Muscle layer of duodenum (tissue), 2 donors: Measurements from ENCODE around the gene PCDHB7.
A peak's percentile ranks its signal among the peaks of the same experiment; 100 is the strongest.
"Not testable (repeated sequence)": the region's sequence is repeated elsewhere in the genome, so short reads cannot be mapped to it uniquely, and the experiment has no call there.

Experiments used
- H3K27ac ChIP-seq: one replicate; pipeline ENCODE4 v1.7.0; 2013; ENCODE audit warnings: mild to moderate bottlenecking, low read length
- H3K27me3 ChIP-seq: one replicate; pipeline ENCODE4 v1.7.0; 2013; ENCODE audit warnings: low read depth, mild to moderate bottlenecking, control low read depth, low read length
- H3K36me3 ChIP-seq, 2 donors: one replicate each; pipeline ENCODE4 v1.7.0; 2013; ENCODE audit warnings: low read length in 2 of 2, control low read depth in 1 of 2, mild to moderate bottlenecking in 1 of 2; ENCODE audit not compliant: insufficient read depth in 2 of 2, control insufficient read depth in 1 of 2
- H3K4me1 ChIP-seq, 2 donors: one replicate each; pipeline ENCODE4 v1.7.0; 2013; ENCODE audit warnings: low read length in 2 of 2, mild to moderate bottlenecking in 2 of 2, control low read depth in 1 of 2, moderate library complexity in 1 of 2; ENCODE audit not compliant: insufficient read depth in 2 of 2, control insufficient read depth in 1 of 2
- H3K4me3 ChIP-seq, 2 donors: one replicate each; pipeline ENCODE4 v1.7.0; 2013; ENCODE audit warnings: low read length in 2 of 2, low read depth in 1 of 2, mild to moderate bottlenecking in 1 of 2
- H3K9me3 ChIP-seq, 2 donors: one replicate each; pipeline ENCODE4 v1.7.0; 2013; ENCODE audit warnings: low read length in 2 of 2, control low read depth in 1 of 2, mild to moderate bottlenecking in 1 of 2; ENCODE audit not compliant: control insufficient read depth in 1 of 2
- donor health status: healthy.

PCDHB7 gene

DNA sequence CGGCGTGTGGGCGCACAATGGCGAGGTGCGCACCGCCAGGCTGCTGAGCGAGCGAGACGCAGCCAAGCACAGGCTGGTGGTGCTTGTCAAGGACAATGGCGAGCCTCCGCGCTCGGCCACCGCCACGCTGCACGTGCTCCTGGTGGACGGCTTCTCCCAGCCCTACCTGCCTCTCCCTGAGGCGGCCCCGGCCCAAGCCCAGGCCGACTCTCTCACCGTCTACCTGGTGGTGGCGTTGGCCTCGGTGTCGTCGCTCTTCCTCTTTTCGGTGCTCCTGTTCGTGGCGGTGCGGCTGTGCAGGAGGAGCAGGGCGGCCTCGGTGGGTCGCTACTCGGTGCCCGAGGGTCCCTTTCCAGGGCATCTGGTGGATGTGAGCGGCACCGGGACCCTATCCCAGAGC is 20.3 kb upstream of the PCDHB7 start:
- H3K27me3 ChIP-seq, H3K27ac ChIP-seq, H3K36me3 ChIP-seq, H3K4me1 ChIP-seq: not testable (repeated sequence)
- H3K4me3 ChIP-seq, result peak overlapping the region in 1 of 2 donors; percentile 36
- peaks cover 23 to 75% of the 10 kb centered on the region in 2 donors for H3K9me3 ChIP-seq

- Histone ChIP-seq H3K36me3 (no peaks in the 10 kb centered on the region), H3K27ac (no peak overlapping the region), H3K4me1 (no peaks in the 10 kb centered on the region), H3K9me3 (peaks cover 23 to 67% of the 10 kb centered on the region in 2 donors), H3K4me3 (peak overlapping the region in 1 of 2 donors; percentile 41), H3K27me3 (no peaks in the 10 kb centered on the region)
Measured at GRCh38 chr5:141155540-141156374, 16.7 kb upstream of the PCDHB7 start.

GRCh38 chr5:141157356-141157755 is 15.1 kb upstream of the PCDHB7 start:
- not testable (repeated sequence) for H3K4me1 ChIP-seq, H3K36me3 ChIP-seq, H3K27me3 ChIP-seq, H3K27ac ChIP-seq
- Histone ChIP-seq H3K4me3 (peak overlapping the region in 1 of 2 donors; percentile 41), H3K9me3 (peaks cover 17 to 61% of the 10 kb centered on the region in 2 donors)

DNA sequence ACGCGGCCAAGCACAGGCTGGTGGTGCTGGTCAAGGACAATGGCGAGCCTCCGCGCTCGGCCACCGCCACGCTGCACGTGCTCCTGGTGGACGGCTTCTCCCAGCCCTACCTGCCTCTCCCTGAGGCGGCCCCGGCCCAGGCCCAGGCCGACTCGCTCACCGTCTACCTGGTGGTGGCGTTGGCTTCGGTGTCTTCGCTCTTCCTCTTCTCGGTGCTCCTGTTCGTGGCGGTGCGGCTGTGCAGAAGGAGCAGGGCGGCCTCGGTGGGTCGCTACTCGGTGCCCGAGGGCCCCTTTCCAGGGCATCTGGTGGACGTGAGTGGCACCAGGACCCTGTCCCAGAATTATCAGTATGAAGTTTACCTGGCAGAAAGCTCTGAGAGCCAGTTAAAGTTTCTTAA is 14.5 kb upstream of the PCDHB7 start:
- H3K4me1 ChIP-seq, H3K27ac ChIP-seq, H3K36me3 ChIP-seq, H3K27me3 ChIP-seq: not testable (repeated sequence)
- peaks cover 14 to 65% of the 10 kb centered on the region in 2 donors for H3K9me3 ChIP-seq
- peak overlapping the region in 1 of 2 donors; percentile 37 for H3K4me3 ChIP-seq

DNA sequence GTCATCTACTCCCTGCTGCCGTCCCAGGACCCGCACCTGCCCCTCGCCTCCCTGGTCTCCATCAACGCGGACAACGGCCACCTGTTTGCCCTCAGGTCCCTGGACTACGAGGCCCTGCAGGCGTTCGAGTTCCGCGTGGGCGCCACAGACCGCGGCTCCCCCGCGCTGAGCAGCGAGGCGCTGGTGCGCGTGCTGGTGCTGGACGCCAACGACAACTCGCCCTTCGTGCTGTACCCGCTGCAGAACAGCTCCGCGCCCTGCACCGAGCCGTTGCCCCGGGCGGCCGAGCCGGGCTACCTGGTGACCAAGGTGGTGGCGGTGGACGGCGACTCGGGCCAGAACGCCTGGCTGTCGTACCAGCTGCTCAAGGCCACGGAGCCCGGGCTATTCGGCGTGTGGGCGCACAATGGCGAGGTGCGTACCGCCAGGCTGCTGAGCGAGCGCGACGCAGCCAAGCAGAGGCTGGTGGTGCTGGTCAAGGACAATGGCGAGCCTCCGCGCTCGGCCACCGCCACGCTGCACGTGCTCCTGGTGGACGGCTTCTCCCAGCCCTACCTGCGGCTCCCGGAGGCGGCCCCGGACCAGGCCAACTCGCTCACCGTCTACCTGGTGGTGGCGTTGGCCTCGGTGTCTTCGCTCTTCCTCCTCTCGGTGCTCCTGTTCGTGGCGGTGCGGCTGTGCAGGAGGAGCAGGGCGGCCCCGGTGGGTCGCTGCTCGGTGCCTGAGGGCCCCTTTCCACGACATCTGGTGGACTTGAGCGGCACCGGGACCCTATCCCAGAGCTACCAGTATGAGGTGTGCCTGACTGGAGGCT is 2.1 kb downstream of the PCDHB7 start:
- H3K4me1 ChIP-seq, H3K27me3 ChIP-seq, H3K36me3 ChIP-seq, H3K27ac ChIP-seq: not testable (repeated sequence)
- peak overlapping the region in 1 of 2 donors; percentile 41 for H3K4me3 ChIP-seq
- H3K9me3 ChIP-seq, result peaks cover 43 to 65% of the 10 kb centered on the region in 2 donors

DNA sequence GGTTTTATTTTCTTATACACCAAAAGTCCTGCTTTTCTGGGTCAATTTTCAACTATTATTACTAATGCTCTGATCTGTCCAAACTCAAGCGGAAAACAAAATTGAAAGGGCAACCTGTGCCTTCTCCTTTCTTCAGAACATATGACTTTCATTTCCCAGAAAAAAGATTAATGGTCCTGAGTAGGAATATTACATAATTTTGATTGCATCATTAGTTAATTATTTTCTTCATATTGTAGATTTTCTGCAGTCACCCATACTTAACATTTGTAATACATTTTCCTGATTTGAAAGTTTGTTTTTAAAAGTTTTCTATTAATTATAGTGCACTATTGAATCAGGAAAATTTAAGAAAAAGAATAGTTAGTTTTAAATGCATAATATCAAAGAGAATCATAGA is 3.5 kb downstream of the PCDHB7 start:
- peaks cover 43 to 68% of the 10 kb centered on the region in 2 donors for H3K9me3 ChIP-seq
- no peaks in the 10 kb centered on the region for H3K4me1 ChIP-seq
- no peaks in the 10 kb centered on the region for H3K27me3 ChIP-seq
- H3K36me3 ChIP-seq, result no peaks in the 10 kb centered on the region
- no peak overlapping the region for H3K27ac ChIP-seq
- H3K4me3 ChIP-seq, result no peak overlapping the region

DNA sequence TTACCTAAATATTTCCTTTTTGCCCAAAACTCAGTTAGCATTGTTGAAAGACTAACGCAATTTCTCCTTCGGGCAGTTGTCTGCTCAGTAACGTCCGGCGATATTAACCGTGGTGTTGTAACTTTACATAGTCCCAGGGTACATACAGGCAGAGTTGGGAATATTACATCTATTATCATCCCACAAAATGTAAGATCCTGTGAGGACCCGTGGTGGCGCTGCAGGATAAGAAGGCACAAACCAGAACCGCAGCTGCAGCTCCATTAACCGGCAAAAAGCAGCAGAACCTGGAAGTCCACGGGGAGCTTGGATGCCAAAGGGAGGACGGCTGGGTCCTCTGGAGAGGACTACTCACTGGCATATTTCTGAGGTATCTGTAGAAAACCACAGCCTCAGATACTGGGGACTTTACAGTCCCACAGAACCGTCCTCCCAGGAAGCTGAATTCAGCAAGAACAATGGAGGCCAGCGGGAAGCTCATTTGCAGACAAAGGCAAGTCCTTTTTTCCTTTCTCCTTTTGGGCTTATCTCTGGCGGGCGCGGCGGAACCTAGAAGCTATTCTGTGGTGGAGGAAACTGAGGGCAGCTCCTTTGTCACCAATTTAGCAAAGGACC is 5.2 kb downstream of the PCDHB7 start, which contains the start of gene PCDHB8:
Gene PCDHB8 (plus strand): TSS at position 214 of the 615 bp plus-strand sequence. CDS start 245 bp downstream, at position 459.
- not testable (repeated sequence) for H3K4me1 ChIP-seq, H3K27me3 ChIP-seq, H3K27ac ChIP-seq, H3K36me3 ChIP-seq
- Histone ChIP-seq H3K4me3 (peak within 1 kb of the TSS in 1 of 2 donors; percentile 17), H3K9me3 (peaks cover 43 to 66% of the 10 kb centered on the region in 2 donors)

DNA sequence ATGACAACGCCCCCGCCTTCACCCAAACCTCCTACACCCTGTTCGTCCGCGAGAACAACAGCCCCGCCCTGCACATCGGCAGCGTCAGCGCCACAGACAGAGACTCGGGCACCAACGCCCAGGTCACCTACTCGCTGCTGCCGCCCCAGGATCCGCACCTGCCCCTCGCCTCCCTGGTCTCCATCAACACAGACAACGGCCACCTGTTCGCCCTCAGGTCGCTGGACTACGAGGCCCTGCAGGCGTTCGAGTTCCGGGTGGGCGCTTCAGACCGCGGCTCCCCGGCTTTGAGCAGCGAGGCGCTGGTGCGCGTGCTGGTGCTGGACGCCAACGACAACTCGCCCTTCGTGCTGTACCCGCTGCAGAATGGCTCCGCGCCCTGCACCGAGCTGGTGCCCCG is 6.9 kb downstream of the PCDHB7 start:
- not testable (repeated sequence) for H3K36me3 ChIP-seq, H3K4me1 ChIP-seq, H3K27me3 ChIP-seq, H3K27ac ChIP-seq
- Histone ChIP-seq H3K4me3 (peak overlapping the region in 1 of 2 donors; percentile 2), H3K9me3 (peaks cover 43 to 63% of the 10 kb centered on the region in 2 donors)

DNA sequence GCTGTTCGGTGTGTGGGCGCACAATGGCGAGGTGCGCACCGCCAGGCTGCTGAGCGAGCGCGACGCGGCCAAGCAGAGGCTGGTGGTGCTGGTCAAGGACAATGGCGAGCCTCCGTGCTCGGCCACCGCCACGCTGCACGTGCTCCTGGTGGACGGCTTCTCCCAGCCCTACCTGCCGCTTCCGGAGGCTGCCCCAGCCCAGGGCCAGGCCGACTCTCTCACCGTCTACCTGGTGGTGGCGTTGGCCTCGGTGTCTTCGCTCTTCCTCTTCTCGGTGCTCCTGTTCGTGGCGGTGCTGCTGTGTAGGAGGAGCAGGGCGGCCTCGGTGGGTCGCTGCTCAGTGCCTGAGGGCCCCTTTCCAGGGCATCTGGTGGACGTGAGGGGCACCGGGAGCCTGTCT is 7.4 kb downstream of the PCDHB7 start:
- Histone ChIP-seq H3K9me3 (peaks cover 42 to 63% of the 10 kb centered on the region in 2 donors), H3K4me3 (peak overlapping the region in 1 of 2 donors; percentile 20)
- H3K36me3 ChIP-seq, H3K27me3 ChIP-seq, H3K27ac ChIP-seq, H3K4me1 ChIP-seq: not testable (repeated sequence)

- H3K4me3 ChIP-seq, result peak overlapping the region in 1 of 2 donors; percentile 20
- no peaks in the 10 kb centered on the region for H3K36me3 ChIP-seq
- no peaks in the 10 kb centered on the region for H3K4me1 ChIP-seq
- H3K9me3 ChIP-seq, result peaks cover 37 to 60% of the 10 kb centered on the region in 2 donors
- H3K27me3 ChIP-seq, result no peaks in the 10 kb centered on the region
- H3K27ac ChIP-seq, result no peak overlapping the region
Measured at GRCh38 chr5:141180313-141180712, 7.9 kb downstream of the PCDHB7 start.

GRCh38 chr5:141182248-141182647 is 9.8 kb downstream of the PCDHB7 start, which contains the start of gene PCDHB16:
PCDHB16 (plus strand) TSS chr5:141182387; CDS start chr5:141182560, 173 bp downstream.
- Histone ChIP-seq H3K4me3 (peak within 1 kb of the TSS; percentile 49 to 64), H3K36me3 (no peaks in the 10 kb centered on the region), H3K27ac (no peak within 1 kb of the TSS), H3K9me3 (peaks cover 31 to 56% of the 10 kb centered on the region in 2 donors), H3K27me3 (no peaks in the 10 kb centered on the region), H3K4me1 (no peaks in the 10 kb centered on the region)
